Omental fat pad (tissue), 4 donors: Measurements from ENCODE around the gene COL9A3. TPM values are rescaled to one million over a fixed set of nuclear protein-coding genes. Genes with fewer than 3 reads are reported as not detected.
"Not testable (repeated sequence)": the region's sequence is repeated elsewhere in the genome, so short reads cannot be mapped to it uniquely, and the experiment has no call there.

Experiments
- ATAC-seq: fragments of 150-250 bp; one replicate; pipeline ENCODE4 v1.9.1; 2016; ENCODE audit warnings: mild to moderate bottlenecking, moderate library complexity; ENCODE audit not compliant: low FRiP score
- DNase-seq: peaks from one replicate; pipeline ENCODE4 v3.0.0-alpha.2; 2019; ENCODE audit warnings: low spot score
- total RNA-seq, 4 donors: library from RNA; depleted of rRNA; stranded (reverse); fragments of >200 nt; gene quantifications; one replicate each; pipeline ENCODE4 v1.1.0, GENCODE V29; 2016
- TF ChIP-seq, protein P1 (sequence below), 3 donors: fragments of 450-650 bp; IDR thresholded peaks; one replicate each; pipeline ENCODE4 v1.5.1; 2016 to 2017; ENCODE audit warnings: antibody characterized with exemption in 3 of 3, mild to moderate bottlenecking in 3 of 3, moderate library complexity in 2 of 3

COL9A3 gene
- total RNA-seq, 4 donors from 2014 or later: 2.3 to 6.3 (median 3.6) TPM

DNA sequence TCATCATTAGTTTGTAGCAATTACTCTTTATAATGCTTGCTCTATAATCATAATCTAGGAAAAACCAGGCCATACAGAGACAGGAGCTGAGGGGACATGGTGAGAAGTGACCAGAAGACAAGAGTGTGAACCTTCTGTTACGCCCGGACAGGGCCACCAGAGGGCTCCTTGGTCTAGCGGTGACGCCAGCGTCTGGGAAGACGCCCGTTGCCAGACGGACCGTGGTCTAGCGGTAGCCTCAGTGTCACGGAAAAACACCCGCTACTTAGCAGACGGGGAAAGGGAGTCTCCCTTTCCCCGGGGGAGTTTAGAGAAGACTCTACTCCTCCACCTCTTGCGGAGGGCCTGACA is 56.8 kb downstream of the COL9A3 start:
- TF ChIP-seq, protein P1, sequence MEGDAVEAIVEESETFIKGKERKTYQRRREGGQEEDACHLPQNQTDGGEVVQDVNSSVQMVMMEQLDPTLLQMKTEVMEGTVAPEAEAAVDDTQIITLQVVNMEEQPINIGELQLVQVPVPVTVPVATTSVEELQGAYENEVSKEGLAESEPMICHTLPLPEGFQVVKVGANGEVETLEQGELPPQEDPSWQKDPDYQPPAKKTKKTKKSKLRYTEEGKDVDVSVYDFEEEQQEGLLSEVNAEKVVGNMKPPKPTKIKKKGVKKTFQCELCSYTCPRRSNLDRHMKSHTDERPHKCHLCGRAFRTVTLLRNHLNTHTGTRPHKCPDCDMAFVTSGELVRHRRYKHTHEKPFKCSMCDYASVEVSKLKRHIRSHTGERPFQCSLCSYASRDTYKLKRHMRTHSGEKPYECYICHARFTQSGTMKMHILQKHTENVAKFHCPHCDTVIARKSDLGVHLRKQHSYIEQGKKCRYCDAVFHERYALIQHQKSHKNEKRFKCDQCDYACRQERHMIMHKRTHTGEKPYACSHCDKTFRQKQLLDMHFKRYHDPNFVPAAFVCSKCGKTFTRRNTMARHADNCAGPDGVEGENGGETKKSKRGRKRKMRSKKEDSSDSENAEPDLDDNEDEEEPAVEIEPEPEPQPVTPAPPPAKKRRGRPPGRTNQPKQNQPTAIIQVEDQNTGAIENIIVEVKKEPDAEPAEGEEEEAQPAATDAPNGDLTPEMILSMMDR (IDR thresholded peaks at IDR 0.05): peak in 1 of 3 donors; percentile 23
- DNase-seq, ATAC-seq: not testable (repeated sequence)

DNA sequence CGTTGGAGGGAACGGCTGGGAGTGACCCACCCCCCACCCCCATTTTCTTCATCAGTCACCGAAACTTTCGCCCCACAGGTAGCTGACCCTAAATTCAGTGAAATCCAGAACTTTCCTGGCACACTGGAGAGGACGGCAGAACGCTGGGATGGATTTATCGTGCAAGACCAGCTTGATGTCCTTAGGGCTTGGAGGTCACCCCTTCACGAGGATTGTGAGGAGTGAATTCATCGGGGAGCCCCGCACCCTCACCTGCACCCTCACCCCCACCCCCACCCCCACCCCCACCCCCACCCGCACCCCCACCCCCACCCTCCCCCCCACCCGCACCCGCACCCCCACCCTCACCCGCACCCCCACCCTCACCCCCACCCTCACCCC is 58.1 kb downstream of the COL9A3 start:
- ATAC-seq (no peak), DNase-seq (no peak)
- TF ChIP-seq, protein P1 (IDR thresholded peaks at IDR 0.05): no peak

DNA sequence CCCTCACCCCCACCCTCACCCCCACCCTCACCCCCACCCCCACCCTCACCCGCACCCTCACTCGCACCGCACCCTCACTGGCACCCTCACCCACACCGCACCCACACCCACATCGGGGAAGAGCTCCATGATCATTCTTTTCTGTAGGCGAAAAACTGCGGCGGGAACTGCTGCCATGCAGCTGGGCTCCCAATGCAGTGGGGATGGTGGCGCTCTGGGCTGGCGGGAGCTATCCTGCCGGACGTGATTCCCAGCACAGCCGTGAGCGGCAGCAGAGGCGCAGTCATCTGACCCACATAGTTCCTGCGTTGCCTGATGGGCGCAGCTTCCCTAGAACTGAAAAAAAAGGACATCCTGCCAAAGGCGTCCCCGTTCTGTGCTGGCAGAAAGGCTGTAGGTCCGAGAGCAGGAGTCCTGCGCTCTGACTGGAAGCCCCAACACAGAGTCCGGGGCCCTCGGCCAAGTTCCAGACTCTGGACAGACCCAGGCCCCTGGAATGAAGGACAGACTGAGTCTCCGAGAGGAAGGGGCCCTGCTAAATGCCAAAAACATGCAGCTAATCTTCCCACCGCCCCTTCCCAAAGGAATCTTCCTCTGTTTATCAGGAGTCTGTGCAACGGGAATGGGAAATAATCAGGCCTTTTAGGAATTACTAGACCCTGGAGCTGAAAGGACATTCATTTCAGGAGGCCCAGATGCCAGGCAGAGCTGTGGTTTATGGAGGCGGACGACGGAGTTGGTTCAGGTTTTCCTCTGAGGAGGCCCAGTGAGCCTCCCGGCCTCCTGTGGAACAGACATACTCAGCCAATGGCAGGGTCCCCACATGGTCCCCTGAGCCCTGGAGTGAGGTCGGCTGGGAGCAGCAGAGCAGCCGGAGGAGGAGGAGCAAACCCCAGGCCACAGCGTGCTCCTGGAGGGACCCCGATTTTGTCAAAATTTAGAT is 58.8 kb downstream of the COL9A3 start:
- DNase-seq: no peak
- ATAC-seq: peak; percentile 76
- TF ChIP-seq, protein P1 (IDR thresholded peaks at IDR 0.05): no peak

DNA sequence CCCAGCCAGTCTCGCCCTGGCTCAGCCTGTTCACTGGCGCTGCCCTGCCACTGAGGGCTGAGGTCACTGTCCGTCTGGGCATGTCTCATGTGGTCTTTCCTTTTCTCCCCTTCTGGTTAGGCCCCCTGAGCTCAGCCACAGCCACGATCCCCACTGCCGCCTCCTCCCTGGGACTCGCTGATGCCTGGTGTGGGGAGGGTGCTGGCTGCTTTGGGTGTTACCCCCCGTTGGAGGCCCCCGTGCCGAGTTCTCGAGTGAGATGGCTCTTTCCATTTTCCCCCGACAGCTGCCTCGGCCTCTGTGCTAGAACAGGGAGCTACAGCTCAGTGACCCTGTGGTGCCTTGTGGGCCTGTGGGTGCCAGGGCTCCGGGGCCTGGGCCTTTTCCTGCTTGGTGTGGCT is 59.7 kb downstream of the COL9A3 start:
- ATAC-seq: peak; percentile 3
- no peak for DNase-seq
- TF ChIP-seq, protein P1 (IDR thresholded peaks at IDR 0.05): no peak

DNA sequence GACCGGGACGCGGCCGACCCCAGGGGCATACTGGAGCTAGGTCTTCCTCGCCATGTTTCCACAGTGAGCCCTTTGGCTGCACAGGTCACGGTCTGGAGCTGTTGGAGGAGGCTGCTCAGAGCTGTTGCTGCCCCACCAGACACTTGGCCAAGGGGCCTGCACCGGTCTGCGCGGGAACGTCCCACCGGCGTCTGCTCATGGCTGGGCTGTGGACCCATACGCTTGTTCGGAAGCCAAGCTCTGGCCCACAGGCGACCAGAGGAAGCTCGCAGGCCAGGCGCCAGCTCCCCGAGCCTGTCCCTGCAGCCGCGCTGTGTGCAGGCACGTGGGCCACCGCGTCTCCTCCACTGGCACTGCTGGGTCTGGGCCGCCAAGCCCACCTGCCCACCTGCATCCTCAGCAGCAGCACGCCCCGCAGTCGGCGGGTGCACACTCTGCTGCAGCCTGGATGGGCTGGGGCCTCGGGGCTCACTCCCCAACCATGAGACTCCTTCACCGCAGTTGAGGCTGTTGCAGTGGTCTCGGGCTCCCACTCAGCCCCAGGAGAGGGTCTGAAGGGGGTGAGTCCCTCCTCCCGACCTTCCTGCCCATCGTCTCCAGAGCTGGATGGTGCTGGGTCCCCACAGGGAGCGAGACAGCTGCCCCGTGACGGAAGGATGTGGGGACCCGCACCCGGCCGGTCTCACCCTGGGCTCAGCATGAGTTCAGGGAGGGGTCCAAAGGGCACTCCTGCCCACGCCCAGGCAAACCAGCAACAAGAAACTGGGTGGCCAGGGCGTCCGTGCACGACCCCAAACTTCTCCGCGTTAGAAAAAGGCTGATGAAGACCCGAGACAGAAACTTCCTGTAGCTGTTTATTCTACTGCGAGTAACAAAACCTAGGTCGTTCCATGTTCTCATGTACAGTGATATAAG is 60.3 kb downstream of the COL9A3 start:
- DNase-seq (no peak), ATAC-seq (peak; percentile 57)
- TF ChIP-seq, protein P1 (IDR thresholded peaks at IDR 0.05): no peak

DNA sequence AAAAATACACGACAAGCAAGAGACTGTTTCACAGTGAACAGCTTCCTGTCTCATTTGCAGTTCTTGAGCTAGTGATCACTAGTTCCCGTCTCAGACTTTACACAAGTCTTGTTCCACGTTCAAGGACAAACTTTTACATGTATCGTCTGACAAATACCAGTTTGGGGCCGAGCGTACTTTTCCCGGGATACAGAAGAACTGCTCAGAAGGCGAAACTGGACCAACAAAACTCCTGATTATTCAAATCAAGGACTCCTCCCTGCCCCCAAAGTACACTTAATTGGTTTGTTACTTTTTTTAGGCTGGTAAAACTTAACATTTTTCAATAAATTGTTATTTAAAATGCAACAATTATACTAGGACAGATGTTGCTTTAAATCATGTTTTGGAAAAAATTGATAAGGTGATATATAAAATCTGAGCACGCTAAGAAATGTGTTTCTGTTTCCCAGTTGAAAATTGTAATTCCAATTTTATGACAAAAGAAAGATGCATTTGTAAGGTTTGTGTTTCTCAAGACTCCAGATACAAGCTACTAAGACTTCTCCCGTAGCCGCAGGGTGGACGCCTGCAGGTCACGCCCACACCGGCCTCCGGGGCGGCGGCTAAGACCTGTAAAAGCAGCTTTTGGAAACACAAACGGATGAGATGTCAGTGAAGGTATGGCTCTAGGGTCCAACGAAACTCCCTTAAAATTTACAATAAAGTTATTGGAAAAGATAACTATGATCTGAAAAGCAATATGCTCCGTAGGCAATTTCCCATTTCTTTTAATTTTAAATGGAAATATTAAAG is 61.6 kb downstream of the COL9A3 start:
- ATAC-seq: no peak
- TF ChIP-seq, protein P1 (IDR thresholded peaks at IDR 0.05): no peak
- DNase-seq: no peak
